A673 (cell line): Measurements from ENCODE around the gene STAB1.

ENCODE experiments used
- CTCF ChIP-seq: fragments of 300-800, 200-600 bp; sonication (generic); conservative IDR thresholded peaks from 2 replicates; pipeline ENCODE4 v1.5.1; 2017; ENCODE audit warnings: low read depth, mild to moderate bottlenecking, antibody characterized with exemption, low read length, moderate library complexity, mixed read lengths
- EZH2 ChIP-seq: fragments of 200-600 bp; sonication (generic); IDR thresholded peaks from 2 replicates; pipeline ENCODE4 v1.6.1; 2017; ENCODE audit warnings: borderline replicate concordance, low read depth, mild to moderate bottlenecking, mixed read lengths, antibody characterized with exemption, low read length; ENCODE audit not compliant: poor library complexity, severe bottlenecking

DNA sequence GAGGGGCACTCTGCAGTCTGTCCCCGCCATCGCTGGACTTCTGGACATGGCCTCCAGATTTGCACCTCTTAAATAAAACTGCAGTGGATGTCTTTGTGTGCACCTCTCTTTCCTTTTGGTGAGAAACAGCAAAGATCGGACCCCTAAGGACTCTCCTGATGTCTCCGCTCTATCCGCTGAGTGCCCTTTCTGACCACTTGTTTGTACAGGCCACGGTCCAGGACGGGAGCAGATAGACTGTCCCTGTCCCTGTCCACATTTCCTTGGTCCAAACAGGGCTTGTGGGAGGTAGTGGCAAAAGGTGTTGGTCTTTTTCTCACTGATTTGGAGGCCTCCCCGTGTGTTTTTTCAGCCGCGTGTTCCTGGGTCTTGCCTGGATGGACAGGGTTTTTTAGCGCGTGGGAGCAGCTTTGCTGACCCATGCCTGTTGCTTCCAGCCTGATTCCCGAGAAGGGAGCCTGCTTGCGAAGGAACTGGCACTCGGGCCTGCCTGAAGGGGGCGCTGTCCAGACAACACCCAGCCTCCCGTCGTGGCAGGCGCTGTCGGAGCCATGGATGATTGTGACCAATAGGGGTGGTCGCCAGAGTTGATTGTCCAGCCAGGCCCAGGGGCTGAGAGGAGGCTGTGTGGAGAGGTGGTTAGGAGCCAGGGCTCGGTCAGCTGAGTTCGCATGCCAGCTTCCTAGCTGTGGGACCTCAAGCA is 13.2 kb upstream of the STAB1 start:
- peak; percentile 50 for TF ChIP-seq CTCF
- no peak for TF ChIP-seq EZH2
